Measurements from ENCODE around the gene BACE1.

The BACE1 gene

DNA sequence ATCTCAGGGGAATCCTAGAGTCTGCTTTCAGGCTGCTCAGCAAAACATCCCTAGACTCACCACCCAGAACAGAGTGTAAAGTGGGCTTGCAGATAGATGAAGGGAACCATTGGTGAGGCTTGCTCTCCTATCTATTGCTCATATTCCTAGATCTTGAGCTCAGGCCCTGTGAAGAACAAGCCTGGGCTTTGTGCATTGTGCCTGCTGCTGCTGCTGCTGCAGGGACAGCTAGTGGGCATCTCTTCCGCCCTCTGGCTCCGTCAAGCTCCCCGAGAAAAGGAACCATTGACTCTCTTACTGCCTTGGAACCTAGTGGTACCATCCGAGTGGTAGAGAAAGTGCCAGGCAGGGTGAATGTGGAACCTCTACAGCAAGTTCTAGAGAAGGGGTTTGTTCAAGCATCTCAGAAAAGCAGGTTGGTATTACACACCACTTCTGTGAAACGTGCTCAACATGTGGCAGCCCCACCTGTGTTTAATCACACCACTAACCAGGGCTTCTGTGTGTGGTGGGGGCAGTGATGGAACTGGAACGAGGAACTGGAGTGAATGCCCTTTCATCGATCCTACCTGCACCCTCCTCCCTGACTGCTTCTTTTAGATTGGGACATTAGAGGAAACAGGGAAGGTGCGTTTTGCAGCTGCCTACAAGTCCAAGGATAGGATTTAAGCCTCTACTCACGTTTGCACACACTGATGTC is 20.5 kb downstream of the BACE1 start:
- H3K9me3 ChIP-seq (ENCODE audit: control insufficient read depth, insufficient read depth, low read length), result no peaks in the 10 kb centered on the region
- no CpG with 5 or more reads among the region's 9 CpGs for WGBS (ENCODE audit: insufficient coverage, insufficient read length)
- no peaks in the 10 kb centered on the region for H3K27me3 ChIP-seq (ENCODE audit: control insufficient read depth, insufficient read depth, low read length)
- H3K4me3 ChIP-seq (ENCODE audit: low read length), result no peak overlapping the region
- H3K36me3 ChIP-seq (ENCODE audit: control insufficient read depth, insufficient read depth, low read length), result no peaks in the 10 kb centered on the region
- DNase-seq (ENCODE audit: low read depth, low spot score), result no peak
- H3K4me1 ChIP-seq (ENCODE audit: control insufficient read depth, insufficient read depth, low read length), result peaks cover 4% of the 10 kb centered on the region
- H3K27ac ChIP-seq (ENCODE audit: low read length), result no peak overlapping the region

DNA sequence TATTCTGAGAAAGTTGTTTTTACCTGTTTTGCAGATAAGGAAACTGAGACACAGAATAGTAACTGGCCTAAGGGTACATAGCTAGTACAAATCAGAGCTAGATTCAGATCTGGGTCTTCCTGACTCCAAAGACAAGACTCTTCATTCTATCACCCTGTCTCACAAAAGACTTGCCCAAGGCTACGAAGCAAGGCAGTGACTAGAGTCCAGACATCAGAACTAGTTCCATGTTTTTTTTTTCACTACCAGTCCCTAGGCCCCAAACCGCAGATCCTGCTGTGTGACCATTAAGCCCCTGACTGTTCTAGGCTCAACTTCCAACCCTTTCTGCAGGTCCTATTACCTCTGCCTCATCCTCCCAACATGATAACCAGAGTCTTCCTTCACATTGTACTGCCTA is 23.4 kb downstream of the BACE1 start:
- WGBS (ENCODE audit: insufficient coverage, insufficient read length), result no CpG with 5 or more reads among the region's 2 CpGs
- no peaks in the 10 kb centered on the region for H3K27me3 ChIP-seq (ENCODE audit: control insufficient read depth, insufficient read depth, low read length)
- peaks cover 6% of the 10 kb centered on the region; the same call in 1 of the 2 replicates for H3K36me3 ChIP-seq (ENCODE audit: control insufficient read depth, insufficient read depth, low read length)
- H3K27ac ChIP-seq (ENCODE audit: low read length), result no peak overlapping the region
- DNase-seq (ENCODE audit: low read depth, low spot score), result no peak
- no peaks in the 10 kb centered on the region for H3K4me1 ChIP-seq (ENCODE audit: control insufficient read depth, insufficient read depth, low read length)
- H3K4me3 ChIP-seq (ENCODE audit: low read length), result no peak overlapping the region
- no peaks in the 10 kb centered on the region for H3K9me3 ChIP-seq (ENCODE audit: control insufficient read depth, insufficient read depth, low read length)

DNA sequence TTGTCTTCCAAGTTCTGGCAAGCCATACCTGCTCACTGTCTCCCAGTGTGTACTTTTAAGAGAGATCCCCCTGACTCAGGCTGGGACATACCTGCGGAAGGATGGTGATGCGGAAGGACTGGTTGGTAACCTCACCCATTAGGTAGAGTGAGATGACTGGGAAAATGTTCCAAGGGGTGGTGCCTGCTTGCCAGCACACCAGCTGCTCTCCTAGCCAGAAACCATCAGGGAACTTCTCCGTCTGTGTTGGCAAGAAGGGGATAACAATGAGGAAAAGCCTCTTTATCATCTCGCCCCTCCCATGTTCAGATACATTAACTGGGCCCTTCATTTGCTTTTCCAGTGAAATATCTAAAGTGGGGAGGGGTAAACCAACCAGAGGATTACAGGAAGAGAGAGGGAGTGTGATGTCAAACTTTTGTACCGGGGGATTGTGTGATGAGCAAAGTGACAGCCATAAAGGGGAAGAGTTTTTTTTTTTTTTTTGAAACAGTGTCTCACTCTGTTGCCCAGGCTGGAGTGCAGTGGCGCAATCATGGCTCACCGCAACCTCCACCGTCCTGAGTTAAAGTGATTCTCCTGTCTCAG is 25.2 kb downstream of the BACE1 start, which contains the start of gene BACE1-AS:
TSS of gene BACE1-AS (plus strand) at position 538 of the 588 bp plus-strand sequence.
- Histone ChIP-seq H3K27ac (ENCODE audit: low read length) (no peak within 1 kb of the TSS), H3K4me1 (ENCODE audit: control insufficient read depth, insufficient read depth, low read length) (no peaks in the 10 kb centered on the region), H3K9me3 (ENCODE audit: control insufficient read depth, insufficient read depth, low read length) (no peaks in the 10 kb centered on the region), H3K36me3 (ENCODE audit: control insufficient read depth, insufficient read depth, low read length) (peaks cover 6% of the 10 kb centered on the region; the same call in 1 of the 2 replicates), H3K27me3 (ENCODE audit: control insufficient read depth, insufficient read depth, low read length) (no peaks in the 10 kb centered on the region), H3K4me3 (ENCODE audit: low read length) (no peak within 1 kb of the TSS)
- no peak for DNase-seq (ENCODE audit: low read depth, low spot score)
- no CpG with 5 or more reads among the region's 8 CpGs for WGBS (ENCODE audit: insufficient coverage, insufficient read length)

DNA sequence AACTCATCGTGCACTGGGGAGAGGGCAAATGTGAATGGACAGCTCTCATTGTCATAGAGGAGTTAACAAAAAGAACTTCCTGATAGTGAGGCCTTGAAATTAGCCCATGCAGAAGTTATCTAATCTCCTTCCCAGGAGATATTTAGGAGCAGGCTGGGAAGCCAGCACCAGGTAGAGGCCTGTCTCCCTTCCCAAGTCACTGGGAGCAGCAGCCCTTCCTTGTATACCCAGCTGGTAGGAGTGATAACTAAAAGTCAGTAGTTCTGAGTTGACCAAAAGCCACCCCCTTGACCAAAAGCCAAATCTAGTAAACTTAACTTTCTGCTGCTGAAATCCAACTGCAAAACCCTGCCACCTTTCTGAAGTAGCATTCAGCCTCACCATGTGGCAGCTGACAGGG is 26.3 kb downstream of the BACE1 start:
- Histone ChIP-seq H3K27me3 (ENCODE audit: control insufficient read depth, insufficient read depth, low read length) (no peaks in the 10 kb centered on the region), H3K4me3 (ENCODE audit: low read length) (no peak overlapping the region), H3K27ac (ENCODE audit: low read length) (no peak overlapping the region), H3K4me1 (ENCODE audit: control insufficient read depth, insufficient read depth, low read length) (no peaks in the 10 kb centered on the region), H3K36me3 (ENCODE audit: control insufficient read depth, insufficient read depth, low read length) (peaks cover 9% of the 10 kb centered on the region; the same call in 1 of the 2 replicates), H3K9me3 (ENCODE audit: control insufficient read depth, insufficient read depth, low read length) (no peaks in the 10 kb centered on the region)
- no peak for DNase-seq (ENCODE audit: low read depth, low spot score)
- no CpG with 5 or more reads among the region's 1 CpG for WGBS (ENCODE audit: insufficient coverage, insufficient read length)

DNA sequence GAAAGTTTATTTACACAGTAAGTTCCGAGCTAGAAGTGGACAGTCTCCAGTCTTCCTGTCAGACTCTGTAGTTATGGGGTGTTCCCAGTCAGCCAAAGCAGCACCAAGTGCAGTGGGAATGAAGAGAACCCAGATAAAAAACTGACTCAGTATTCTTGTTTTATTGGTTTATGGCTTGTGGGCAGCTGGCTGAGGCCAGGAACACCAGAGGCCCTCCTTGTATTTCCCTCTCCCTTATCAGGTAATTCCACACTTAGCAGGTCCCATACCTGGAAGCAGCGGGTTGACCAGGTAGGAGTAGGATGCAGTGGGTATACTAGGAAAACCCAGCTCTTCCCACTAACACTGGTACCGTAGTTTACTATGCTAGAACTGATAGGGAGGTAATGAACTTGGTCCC is 28.4 kb downstream of the BACE1 start:
- no peaks in the 10 kb centered on the region for H3K27me3 ChIP-seq (ENCODE audit: control insufficient read depth, insufficient read depth, low read length)
- no CpG with 5 or more reads among the region's 3 CpGs for WGBS (ENCODE audit: insufficient coverage, insufficient read length)
- no peak for DNase-seq (ENCODE audit: low read depth, low spot score)
- H3K27ac ChIP-seq (ENCODE audit: low read length), result no peak overlapping the region
- H3K4me1 ChIP-seq (ENCODE audit: control insufficient read depth, insufficient read depth, low read length), result no peaks in the 10 kb centered on the region
- H3K9me3 ChIP-seq (ENCODE audit: control insufficient read depth, insufficient read depth, low read length), result no peaks in the 10 kb centered on the region
- no peak overlapping the region for H3K4me3 ChIP-seq (ENCODE audit: low read length)
- peaks cover 12% of the 10 kb centered on the region; the same call in 1 of the 2 replicates for H3K36me3 ChIP-seq (ENCODE audit: control insufficient read depth, insufficient read depth, low read length)

DNA sequence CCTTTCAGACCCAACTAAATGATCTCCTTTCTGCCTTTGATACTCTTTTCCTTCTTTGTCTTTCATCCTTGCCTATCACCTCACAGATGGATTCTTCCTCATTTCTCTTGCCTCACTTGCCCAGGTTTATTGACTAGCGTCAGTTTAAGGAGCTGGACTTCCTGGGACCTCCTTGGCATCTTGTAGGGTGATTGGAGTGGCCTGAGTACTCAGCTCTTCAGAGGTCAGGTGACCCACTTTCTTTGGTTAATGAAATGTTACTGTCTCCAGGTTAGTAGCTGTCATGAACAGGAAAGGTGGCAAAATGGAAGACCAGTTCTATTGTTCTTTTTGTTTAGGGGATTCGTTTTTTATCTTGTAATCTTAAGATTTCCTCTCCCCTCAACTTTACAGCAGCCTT is 29.5 kb downstream of the BACE1 start:
- no peak for DNase-seq (ENCODE audit: low read depth, low spot score)
- WGBS (ENCODE audit: insufficient coverage, insufficient read length), result no CpG with 5 or more reads among the region's 2 CpGs
- Histone ChIP-seq H3K4me3 (ENCODE audit: low read length) (no peak overlapping the region), H3K27ac (ENCODE audit: low read length) (no peak overlapping the region), H3K9me3 (ENCODE audit: control insufficient read depth, insufficient read depth, low read length) (no peaks in the 10 kb centered on the region), H3K27me3 (ENCODE audit: control insufficient read depth, insufficient read depth, low read length) (no peaks in the 10 kb centered on the region), H3K4me1 (ENCODE audit: control insufficient read depth, insufficient read depth, low read length) (no peaks in the 10 kb centered on the region), H3K36me3 (ENCODE audit: control insufficient read depth, insufficient read depth, low read length) (peaks cover 19% of the 10 kb centered on the region; the same call in 1 of the 2 replicates)

DNA sequence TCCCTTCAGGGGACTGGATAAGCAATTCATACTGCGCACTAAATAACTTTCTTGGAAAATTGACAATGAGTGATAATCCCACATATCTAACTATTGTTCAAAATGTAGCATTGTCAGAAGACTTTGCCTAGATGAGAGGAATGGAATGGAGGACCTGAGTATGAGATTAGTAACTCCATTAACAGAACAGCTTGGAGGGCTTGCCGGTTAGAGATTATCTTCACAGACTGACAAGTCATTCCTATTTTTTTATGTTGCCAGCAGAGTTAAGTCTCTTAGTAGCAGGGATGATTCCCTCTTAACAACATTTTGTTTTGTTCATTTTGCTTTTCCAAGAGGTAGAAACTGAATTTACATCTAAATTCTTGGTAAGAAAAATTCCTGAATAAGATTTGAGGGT is 32.0 kb downstream of the BACE1 start:
- DNase-seq (ENCODE audit: low read depth, low spot score), result no peak
- no peaks in the 10 kb centered on the region for H3K9me3 ChIP-seq (ENCODE audit: control insufficient read depth, insufficient read depth, low read length)
- H3K27me3 ChIP-seq (ENCODE audit: control insufficient read depth, insufficient read depth, low read length), result no peaks in the 10 kb centered on the region
- peaks cover 16% of the 10 kb centered on the region; the same call in 1 of the 2 replicates for H3K36me3 ChIP-seq (ENCODE audit: control insufficient read depth, insufficient read depth, low read length)
- no CpG with 5 or more reads among the region's 2 CpGs for WGBS (ENCODE audit: insufficient coverage, insufficient read length)
- no peaks in the 10 kb centered on the region for H3K4me1 ChIP-seq (ENCODE audit: control insufficient read depth, insufficient read depth, low read length)
- H3K4me3 ChIP-seq (ENCODE audit: low read length), result no peak overlapping the region
- H3K27ac ChIP-seq (ENCODE audit: low read length), result no peak overlapping the region

DNA sequence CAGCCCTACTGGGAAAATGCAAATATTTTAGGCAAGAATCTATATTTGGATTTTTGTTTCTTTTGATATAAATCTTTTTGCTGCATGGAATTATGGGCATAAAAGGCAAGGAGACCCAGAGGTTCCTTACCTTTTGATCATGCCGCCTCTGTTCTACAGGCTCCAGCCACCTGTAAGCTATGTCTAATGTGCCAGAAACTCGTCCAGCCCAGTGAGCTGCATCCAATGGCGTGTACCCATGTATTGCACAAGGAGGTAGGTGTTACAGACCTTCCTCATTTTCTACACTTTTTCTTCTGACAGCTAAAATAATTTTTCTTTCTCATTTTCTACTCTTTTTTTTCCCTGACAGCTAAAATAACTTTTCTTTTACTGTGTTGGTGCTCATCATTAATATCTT is 33.1 kb downstream of the BACE1 start:
- H3K4me3 ChIP-seq (ENCODE audit: low read length), result no peak overlapping the region
- peaks cover 16% of the 10 kb centered on the region; the same call in 1 of the 2 replicates for H3K36me3 ChIP-seq (ENCODE audit: control insufficient read depth, insufficient read depth, low read length)
- H3K27me3 ChIP-seq (ENCODE audit: control insufficient read depth, insufficient read depth, low read length), result no peaks in the 10 kb centered on the region
- no peak for DNase-seq (ENCODE audit: low read depth, low spot score)
- no peaks in the 10 kb centered on the region for H3K4me1 ChIP-seq (ENCODE audit: control insufficient read depth, insufficient read depth, low read length)
- no CpG with 5 or more reads among the region's 3 CpGs for WGBS (ENCODE audit: insufficient coverage, insufficient read length)
- no peak overlapping the region for H3K27ac ChIP-seq (ENCODE audit: low read length)
- H3K9me3 ChIP-seq (ENCODE audit: control insufficient read depth, insufficient read depth, low read length), result no peaks in the 10 kb centered on the region

DNA sequence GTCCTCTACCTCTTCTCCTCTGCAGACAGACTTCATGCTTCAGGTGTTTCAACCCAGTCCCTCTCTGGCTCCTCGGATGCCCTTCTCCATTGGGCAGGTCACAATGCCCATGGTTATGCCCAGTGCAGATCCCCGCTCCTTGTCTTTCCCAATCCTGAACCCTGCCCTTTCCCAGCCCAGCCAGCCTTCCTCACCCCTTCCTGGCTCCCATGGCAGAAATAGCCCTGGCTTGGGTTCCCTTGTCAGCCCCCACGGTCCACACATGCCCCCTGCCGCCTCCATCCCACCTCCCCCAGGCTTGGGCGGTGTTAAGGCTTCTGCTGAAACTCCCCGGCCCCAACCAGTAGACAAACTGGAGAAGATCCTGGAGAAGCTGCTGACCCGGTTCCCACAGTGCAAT is 34.2 kb downstream of the BACE1 start:
- WGBS (ENCODE audit: insufficient coverage, insufficient read length), result no CpG with 5 or more reads among the region's 7 CpGs
- Histone ChIP-seq H3K36me3 (ENCODE audit: control insufficient read depth, insufficient read depth, low read length) (peaks cover 16% of the 10 kb centered on the region; the same call in 1 of the 2 replicates), H3K27me3 (ENCODE audit: control insufficient read depth, insufficient read depth, low read length) (no peaks in the 10 kb centered on the region), H3K9me3 (ENCODE audit: control insufficient read depth, insufficient read depth, low read length) (no peaks in the 10 kb centered on the region), H3K4me1 (ENCODE audit: control insufficient read depth, insufficient read depth, low read length) (no peaks in the 10 kb centered on the region), H3K4me3 (ENCODE audit: low read length) (no peak overlapping the region), H3K27ac (ENCODE audit: low read length) (no peak overlapping the region)
- DNase-seq (ENCODE audit: low read depth, low spot score), result no peak

DNA sequence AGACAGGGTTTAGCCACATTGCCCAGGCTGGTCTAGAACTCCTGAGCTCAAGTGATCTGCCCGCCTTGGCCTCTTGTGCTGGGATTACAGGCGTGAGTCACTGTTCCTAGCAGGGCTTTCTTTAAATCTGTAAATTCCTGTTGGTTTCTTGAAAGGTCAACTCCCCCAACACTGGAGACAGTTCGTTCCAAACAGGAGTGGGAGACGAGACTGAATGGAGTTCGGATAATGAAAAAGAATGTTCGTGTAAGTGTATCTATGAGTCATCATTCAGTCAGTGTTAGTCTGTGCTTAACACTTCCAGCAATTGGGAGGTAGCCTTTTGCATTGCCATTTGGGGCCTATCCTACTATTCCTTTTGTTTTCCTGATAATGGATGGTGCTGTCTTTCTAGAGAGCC is 34.9 kb downstream of the BACE1 start:
- peaks cover 16% of the 10 kb centered on the region; the same call in 1 of the 2 replicates for H3K36me3 ChIP-seq (ENCODE audit: control insufficient read depth, insufficient read depth, low read length)
- no peaks in the 10 kb centered on the region for H3K27me3 ChIP-seq (ENCODE audit: control insufficient read depth, insufficient read depth, low read length)
- no peak for DNase-seq (ENCODE audit: low read depth, low spot score)
- H3K4me1 ChIP-seq (ENCODE audit: control insufficient read depth, insufficient read depth, low read length), result no peaks in the 10 kb centered on the region
- no peak overlapping the region for H3K4me3 ChIP-seq (ENCODE audit: low read length)
- no peak overlapping the region for H3K27ac ChIP-seq (ENCODE audit: low read length)
- WGBS (ENCODE audit: insufficient coverage, insufficient read length), result no CpG with 5 or more reads among the region's 6 CpGs
- no peaks in the 10 kb centered on the region for H3K9me3 ChIP-seq (ENCODE audit: control insufficient read depth, insufficient read depth, low read length)
